Muscle of arm (tissue), 14 donors: ENCODE data around the gene SCAMP4. TPM values are rescaled to one million over a fixed set of nuclear protein-coding genes. Genes with fewer than 3 reads are reported as not detected.

ENCODE experiments used
- DNase-seq: peaks from one replicate; pipeline ENCODE4 v3.0.0-alpha.2; 2013
- long read RNA-seq, 11 donors: transcript quantifications; one replicate each; lab custom pipeline, GENCODE V29; 2026
- polyA plus RNA-seq, 12 donors: library from polyadenylated mRNA; unstranded; fragments of 120-200 nt; gene quantifications; one replicate each; pipeline ENCODE4 v1.2.1, GENCODE V29; 2013; ENCODE audit not compliant: insufficient read length in 12 of 12

SCAMP4 gene
- polyA plus RNA-seq = 10 to 100 TPM in 11 of 12 donors, not detected in 1; 18.3 to 42.5 (median 25.1) TPM
- long read RNA-seq, donor 1, transcript SCAMP4-201 (7 exons, 2,684 nt) = major isoform, 6 of 11 reads
- long read RNA-seq, donor 1, partial matches to known transcripts = 0 of 11 reads
- long read RNA-seq, donor 1, other reads (novel, unspliced or antisense) = 0 of 11 reads
- long read RNA-seq, donor 2, transcript SCAMP4-201 (7 exons, 2,684 nt) = major isoform, 7 of 11 reads
- long read RNA-seq, donor 2, partial matches to known transcripts = 0 of 11 reads
- long read RNA-seq, donor 2, other reads (novel, unspliced or antisense) = 0 of 11 reads
- long read RNA-seq, donor 3, partial matches to known transcripts = 0 of 3 reads
- long read RNA-seq, donor 3, other reads (novel, unspliced or antisense) = 0 of 3 reads
- long read RNA-seq, donor 4, partial matches to known transcripts = 0 of 5 reads
- long read RNA-seq, donor 4, other reads (novel, unspliced or antisense) = 0 of 5 reads
- long read RNA-seq, donor 5, transcript SCAMP4-207 (2 exons, 2,973 nt) = minor isoform, 5 of 17 reads
- long read RNA-seq, donor 5, transcript SCAMP4-201 (7 exons, 2,684 nt) = major isoform, 11 of 17 reads
- long read RNA-seq, donor 5, partial matches to known transcripts = 0 of 17 reads
- long read RNA-seq, donor 5, other reads (novel, unspliced or antisense) = 0 of 17 reads
- long read RNA-seq, donor 6, partial matches to known transcripts = 8 of 14 reads
- long read RNA-seq, donor 6, other reads (novel, unspliced or antisense) = 0 of 14 reads
- long read RNA-seq, donor 7, partial matches to known transcripts = 0 of 4 reads
- long read RNA-seq, donor 7, other reads (novel, unspliced or antisense) = 0 of 4 reads
- long read RNA-seq, donor 8, transcript SCAMP4-201 (7 exons, 2,684 nt) = major isoform, 5 of 7 reads
- long read RNA-seq, donor 8, partial matches to known transcripts = 0 of 7 reads
- long read RNA-seq, donor 8, other reads (novel, unspliced or antisense) = 0 of 7 reads
- long read RNA-seq, donor 9, partial matches to known transcripts = 0 of 7 reads
- long read RNA-seq, donor 9, other reads (novel, unspliced or antisense) = 0 of 7 reads
- long read RNA-seq, donor 10, transcript SCAMP4-201 (7 exons, 2,684 nt) = major isoform, 8 of 14 reads
- long read RNA-seq, donor 10, transcript SCAMP4-207 (2 exons, 2,973 nt) = minor isoform, 5 of 14 reads
- long read RNA-seq, donor 10, partial matches to known transcripts = 0 of 14 reads
- long read RNA-seq, donor 10, other reads (novel, unspliced or antisense) = 0 of 14 reads
- long read RNA-seq, donor 11, transcript SCAMP4-201 (7 exons, 2,684 nt) = major isoform, 7 of 13 reads
- long read RNA-seq, donor 11, partial matches to known transcripts = 0 of 13 reads
- long read RNA-seq, donor 11, other reads (novel, unspliced or antisense) = 0 of 13 reads

GRCh38 chr19:1905110-1905862 lies at the start of gene SCAMP4, which contains the start of gene ADAT3:
Gene SCAMP4, plus strand, starts transcription at chr19:1905399. Its CDS starts 9,621 bp downstream, at chr19:1915020.
Gene ADAT3, plus strand, starts transcription at chr19:1905399. Its CDS starts 6,649 bp downstream, at chr19:1912048.
- DNase-seq = peak; percentile 99

- no peak for DNase-seq
These were observed 49.4 kb upstream of the SCAMP4 start for GRCh38 chr19:1855828-1856255.

- DNase-seq = no peak
These were observed 48.9 kb upstream of the SCAMP4 start for GRCh38 chr19:1856345-1856697.

GRCh38 chr19:1856698-1857603 lies 48.2 kb upstream of the SCAMP4 start:
- DNase-seq = no peak

GRCh38 chr19:1857648-1858326 lies 47.4 kb upstream of the SCAMP4 start:
- no peak for DNase-seq

GRCh38 chr19:1858412-1859081 lies 46.7 kb upstream of the SCAMP4 start:
- DNase-seq = no peak

- no peak for DNase-seq
These were observed 45.8 kb upstream of the SCAMP4 start for GRCh38 chr19:1859331-1859781.

- peak; percentile 80 for DNase-seq
These were observed 45.0 kb upstream of the SCAMP4 start for GRCh38 chr19:1860042-1860775.

- DNase-seq = no peak
These were observed 44.2 kb upstream of the SCAMP4 start for GRCh38 chr19:1860821-1861598.

GRCh38 chr19:1861599-1862031 lies 43.6 kb upstream of the SCAMP4 start:
- no peak for DNase-seq

- DNase-seq = no peak
These were observed 43.2 kb upstream of the SCAMP4 start for GRCh38 chr19:1862068-1862423.

- DNase-seq = no peak
These were observed 42.5 kb upstream of the SCAMP4 start for GRCh38 chr19:1862424-1863327.

- no peak for DNase-seq
These were observed 41.9 kb upstream of the SCAMP4 start, which contains the start of gene KLF16 for GRCh38 chr19:1863328-1863637. Gene KLF16, minus strand, starts transcription at chr19:1863579. Its CDS starts 82 bp downstream, at chr19:1863497.

GRCh38 chr19:1863638-1864479 lies 41.3 kb upstream of the SCAMP4 start:
- DNase-seq = peak; percentile 89
